GM20000 (cell line): Measurements from ENCODE around the gene PLA2G2E.
A peak's percentile ranks its signal among the peaks of the same experiment; 100 is the strongest.
"Not testable (repeated sequence)": the region's sequence is repeated elsewhere in the genome, so short reads cannot be mapped to it uniquely, and the experiment has no call there.

Source experiments
- DNase-seq: peaks from one replicate; pipeline ENCODE4 v3.0.0; 2012; ENCODE audit warnings: low spot score
- TF ChIP-seq, protein P1 (sequence below): IDR thresholded peaks from 2 replicates; pipeline ENCODE4 v1.5.1; 2012; ENCODE audit warnings: mild to moderate bottlenecking, control low read depth; ENCODE audit errors: extremely low read depth, missing control alignments

The PLA2G2E gene

DNA sequence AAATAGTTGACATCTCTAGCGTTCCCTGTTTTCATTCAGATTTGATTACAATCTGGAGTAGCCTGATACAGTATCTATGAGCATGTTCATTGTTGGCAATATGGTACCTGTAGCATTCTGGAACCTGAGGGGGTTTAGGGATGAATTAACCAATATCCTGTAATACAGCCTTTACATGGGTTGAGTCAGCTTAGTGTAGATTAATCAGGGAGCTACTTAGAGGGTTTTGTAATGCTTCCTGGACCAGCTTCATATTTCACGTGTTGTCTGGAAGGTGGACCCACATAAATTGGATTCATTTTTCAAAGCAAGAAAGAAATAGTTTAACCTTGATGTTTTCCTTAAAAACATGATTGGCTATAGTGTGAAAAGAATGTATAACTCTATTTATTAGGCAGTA is 37.6 kb downstream of the PLA2G2E start:
- no peak for DNase-seq
- TF ChIP-seq, protein P1, sequence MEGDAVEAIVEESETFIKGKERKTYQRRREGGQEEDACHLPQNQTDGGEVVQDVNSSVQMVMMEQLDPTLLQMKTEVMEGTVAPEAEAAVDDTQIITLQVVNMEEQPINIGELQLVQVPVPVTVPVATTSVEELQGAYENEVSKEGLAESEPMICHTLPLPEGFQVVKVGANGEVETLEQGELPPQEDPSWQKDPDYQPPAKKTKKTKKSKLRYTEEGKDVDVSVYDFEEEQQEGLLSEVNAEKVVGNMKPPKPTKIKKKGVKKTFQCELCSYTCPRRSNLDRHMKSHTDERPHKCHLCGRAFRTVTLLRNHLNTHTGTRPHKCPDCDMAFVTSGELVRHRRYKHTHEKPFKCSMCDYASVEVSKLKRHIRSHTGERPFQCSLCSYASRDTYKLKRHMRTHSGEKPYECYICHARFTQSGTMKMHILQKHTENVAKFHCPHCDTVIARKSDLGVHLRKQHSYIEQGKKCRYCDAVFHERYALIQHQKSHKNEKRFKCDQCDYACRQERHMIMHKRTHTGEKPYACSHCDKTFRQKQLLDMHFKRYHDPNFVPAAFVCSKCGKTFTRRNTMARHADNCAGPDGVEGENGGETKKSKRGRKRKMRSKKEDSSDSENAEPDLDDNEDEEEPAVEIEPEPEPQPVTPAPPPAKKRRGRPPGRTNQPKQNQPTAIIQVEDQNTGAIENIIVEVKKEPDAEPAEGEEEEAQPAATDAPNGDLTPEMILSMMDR = no peak

DNA sequence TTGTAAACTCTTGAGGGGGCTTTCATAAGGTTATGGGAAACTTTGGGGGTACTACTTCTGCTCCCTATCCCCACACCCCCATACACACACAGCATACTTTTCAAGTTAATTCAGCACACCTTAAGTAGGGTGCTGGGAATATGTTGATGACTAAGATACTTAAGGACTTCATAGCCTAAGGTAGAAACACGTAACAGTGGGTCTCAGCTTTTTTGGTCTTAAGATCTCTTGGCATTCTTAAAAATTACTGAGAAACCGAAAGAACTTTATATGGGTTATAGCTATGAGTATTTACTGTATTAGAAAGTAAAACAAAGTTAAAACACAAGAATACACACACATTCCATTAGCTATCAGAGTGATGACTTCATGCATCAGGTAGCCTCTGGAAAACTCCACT is 39.1 kb downstream of the PLA2G2E start:
- TF ChIP-seq, protein P1 = no peak
- no peak for DNase-seq

DNA sequence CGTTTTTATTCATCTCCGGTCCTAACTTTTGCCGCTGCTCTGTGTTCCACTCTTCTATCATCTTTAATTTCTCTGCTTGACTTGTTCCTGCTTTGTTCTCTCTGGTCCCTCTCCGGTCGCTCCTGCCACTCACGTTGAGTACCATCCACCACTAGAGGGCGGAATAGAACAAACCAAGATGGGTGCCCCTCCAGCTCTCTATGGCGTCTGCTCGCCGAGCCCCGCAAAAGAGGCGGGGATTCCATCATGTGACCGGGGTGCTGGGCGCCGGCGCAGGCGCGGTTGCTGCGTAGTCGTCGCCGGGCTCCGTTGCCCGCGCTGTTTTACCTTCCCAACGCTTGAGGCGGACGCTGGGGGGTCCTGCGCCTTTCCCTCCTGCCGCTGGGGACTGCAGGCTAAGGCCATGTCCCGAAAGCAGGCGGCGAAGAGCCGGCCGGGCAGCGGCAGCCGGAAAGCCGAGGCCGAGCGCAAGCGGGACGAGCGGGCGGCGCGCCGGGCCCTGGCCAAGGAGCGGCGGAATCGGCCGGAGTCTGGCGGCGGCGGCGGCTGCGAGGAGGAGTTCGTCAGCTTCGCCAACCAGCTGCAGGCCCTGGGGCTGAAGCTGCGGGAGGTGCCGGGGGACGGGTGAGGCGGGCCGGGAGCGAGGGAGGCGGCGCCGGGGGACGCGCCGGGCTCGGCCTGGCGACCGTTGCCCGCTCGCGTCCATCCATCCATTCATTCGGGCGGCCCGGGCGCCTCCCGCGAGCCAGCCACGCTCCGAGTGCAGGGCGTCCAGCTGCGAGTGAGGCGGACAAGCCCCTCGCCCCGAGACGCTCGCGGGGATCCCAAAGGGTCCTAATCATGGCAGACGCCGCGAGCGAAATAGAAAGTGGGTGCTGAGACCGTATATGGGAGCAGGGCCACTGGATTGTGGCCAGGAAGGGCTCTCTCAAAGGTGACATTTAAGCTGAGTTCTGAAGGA is 41.0 kb downstream of the PLA2G2E start, which contains the start of gene OTUD3:
Gene OTUD3, plus strand, starts transcription at position 285 of the 961 bp plus-strand sequence. Its CDS starts 119 bp downstream, at position 404.
- TF ChIP-seq, protein P1 = peak; percentile 92
- DNase-seq = peak; percentile 98

DNA sequence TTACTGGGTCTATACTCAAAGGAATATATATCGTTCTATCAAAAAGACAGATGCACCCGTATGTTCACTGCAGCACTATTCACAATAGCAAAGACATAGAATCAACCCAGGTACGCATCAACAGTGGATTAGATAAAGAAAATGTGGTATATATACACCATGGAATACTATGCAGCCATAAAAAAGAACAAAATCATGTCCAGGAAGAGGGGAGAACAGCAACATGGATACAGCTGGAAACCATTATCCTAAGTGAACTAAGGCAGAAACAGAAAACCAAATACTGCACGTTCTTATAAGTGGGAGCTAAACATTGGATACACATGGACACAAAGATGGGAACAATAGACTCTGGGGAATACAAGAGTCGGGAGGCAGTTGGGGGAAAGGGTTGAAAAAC is 42.6 kb downstream of the PLA2G2E start:
- DNase-seq = not testable (repeated sequence)

DNA sequence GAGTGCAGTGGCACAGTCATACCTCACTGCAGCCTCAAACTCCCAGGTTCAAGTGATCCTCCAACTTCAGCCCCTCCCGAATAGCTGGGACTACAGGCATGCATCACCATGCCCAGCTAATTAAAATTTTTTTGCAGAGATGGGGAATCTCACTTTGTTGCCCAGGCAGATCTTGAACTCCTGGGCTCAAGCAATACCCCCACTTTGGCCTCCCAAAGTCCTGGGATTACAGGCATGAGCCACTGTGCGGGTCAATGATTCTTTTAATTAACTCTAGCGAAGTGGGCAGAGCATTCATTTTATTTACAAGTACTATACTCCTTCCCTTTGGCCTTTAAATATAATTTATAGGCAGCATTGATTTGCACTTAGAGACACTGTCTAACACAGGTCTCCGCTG is 43.8 kb downstream of the PLA2G2E start:
- TF ChIP-seq, protein P1 = no peak
- DNase-seq = no peak

DNA sequence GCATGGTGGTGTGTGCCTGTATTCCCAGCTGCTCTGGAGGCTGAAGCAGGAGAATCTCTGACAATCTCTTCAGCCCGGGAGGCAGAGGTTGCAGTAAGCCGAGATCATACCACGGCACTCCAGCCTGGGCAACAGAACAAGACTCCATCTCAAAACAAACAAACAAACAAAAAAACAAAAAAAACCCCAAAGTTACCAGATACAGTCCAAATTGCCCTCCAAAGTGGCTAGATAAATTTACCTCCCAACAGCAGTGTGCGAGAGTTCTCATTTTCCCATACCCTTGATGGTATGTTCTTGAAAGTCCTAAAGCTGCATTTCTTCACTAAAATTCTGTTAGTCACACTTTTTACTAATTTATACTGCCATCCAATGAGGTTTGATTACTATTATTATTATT is 44.2 kb downstream of the PLA2G2E start:
- TF ChIP-seq, protein P1 = no peak
- DNase-seq = no peak

DNA sequence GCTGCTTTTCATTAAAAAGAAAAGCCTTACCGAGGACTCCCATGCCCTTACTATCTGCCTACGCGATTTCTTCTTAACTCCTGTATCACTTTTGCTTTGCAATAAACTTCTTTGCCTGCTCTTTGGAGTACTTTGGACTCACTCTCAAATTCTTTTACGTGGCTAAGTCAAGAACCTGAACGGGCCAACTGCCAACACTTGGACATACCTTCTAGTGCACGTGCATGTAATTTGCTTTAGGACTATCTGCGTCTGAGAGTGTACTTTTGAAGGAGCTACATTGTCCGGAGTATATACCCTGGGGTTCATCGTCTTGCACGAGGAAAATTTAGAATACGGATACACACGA is 44.8 kb downstream of the PLA2G2E start:
- DNase-seq = no peak
- TF ChIP-seq, protein P1 = no peak
